ENCODE measurements around the gene KRTCAP3. TPM values are rescaled to one million over a fixed set of nuclear protein-coding genes. Genes with fewer than 3 reads are reported as not detected.

The KRTCAP3 gene
- total RNA-seq, 6 experiments from 2014 or later: 0.34 to 1.3 (median 0.65) TPM

GRCh38 chr2:27464443-27464842 is 22.3 kb downstream of the KRTCAP3 start:
- no peak for DNase-seq
- Mint-ChIP-seq H3K27ac (no peak overlapping the region), H3K4me1 (ENCODE audit: low read depth) (no peaks in the 10 kb centered on the region), H3K4me3 (no peak overlapping the region), H3K27me3 (ENCODE audit: insufficient read depth) (peaks cover 4% of the 10 kb centered on the region; the same call in 1 of the 2 replicates), H3K9me3 (no peaks in the 10 kb centered on the region), H3K36me3 (ENCODE audit: low read depth) (peaks cover 9% of the 10 kb centered on the region)
- TF ChIP-seq CTCF (IDR thresholded peaks at IDR 0.05): no peak

- TF ChIP-seq CTCF (IDR thresholded peaks at IDR 0.05): no peak
- no peak for DNase-seq
- peaks cover 18% of the 10 kb centered on the region for H3K36me3 Mint-ChIP-seq (ENCODE audit: low read depth)
- H3K4me1 Mint-ChIP-seq (ENCODE audit: low read depth): no peaks in the 10 kb centered on the region
- no peaks in the 10 kb centered on the region for H3K27me3 Mint-ChIP-seq (ENCODE audit: insufficient read depth)
- H3K4me3 Mint-ChIP-seq: no peak overlapping the region
- no peak overlapping the region for H3K27ac Mint-ChIP-seq
- H3K9me3 Mint-ChIP-seq: no peaks in the 10 kb centered on the region
These were observed 29.8 kb downstream of the KRTCAP3 start for GRCh38 chr2:27471961-27472360.

GRCh38 chr2:27485496-27485895 is 43.3 kb downstream of the KRTCAP3 start:
- H3K27me3 Mint-ChIP-seq (ENCODE audit: insufficient read depth): no peaks in the 10 kb centered on the region
- no peak overlapping the region for H3K27ac Mint-ChIP-seq
- no peak for DNase-seq
- TF ChIP-seq CTCF (IDR thresholded peaks at IDR 0.05): no peak
- no peaks in the 10 kb centered on the region for H3K9me3 Mint-ChIP-seq
- no peak overlapping the region for H3K4me3 Mint-ChIP-seq
- H3K36me3 Mint-ChIP-seq (ENCODE audit: low read depth): no peaks in the 10 kb centered on the region
- H3K4me1 Mint-ChIP-seq (ENCODE audit: low read depth): peaks cover 20% of the 10 kb centered on the region

- Mint-ChIP-seq H3K4me3 (peak overlapping the region; percentile 95), H3K27ac (peak overlapping the region; percentile 87), H3K36me3 (ENCODE audit: low read depth) (no peaks in the 10 kb centered on the region), H3K9me3 (no peaks in the 10 kb centered on the region), H3K27me3 (ENCODE audit: insufficient read depth) (peaks cover 12% of the 10 kb centered on the region), H3K4me1 (ENCODE audit: low read depth) (peaks cover 20% of the 10 kb centered on the region)
- TF ChIP-seq CTCF (IDR thresholded peaks at IDR 0.05): peak; percentile 12; the same call in 1 of the 2 replicates
- no peak for DNase-seq
These were observed 46.9 kb downstream of the KRTCAP3 start for GRCh38 chr2:27489118-27489497.

GRCh38 chr2:27489498-27490397 is 47.6 kb downstream of the KRTCAP3 start, which contains the start of gene IFT172:
TSS of gene IFT172 (minus strand) at chr2:27489743. CDS start at chr2:27489653, 90 bp downstream.
- peak within 1 kb of the TSS; percentile 95 for H3K4me3 Mint-ChIP-seq
- H3K27ac Mint-ChIP-seq: peak within 1 kb of the TSS; percentile 87
- no peaks in the 10 kb centered on the region for H3K9me3 Mint-ChIP-seq
- TF ChIP-seq CTCF (IDR thresholded peaks at IDR 0.05): no peak
- H3K27me3 Mint-ChIP-seq (ENCODE audit: insufficient read depth): peaks cover 12% of the 10 kb centered on the region
- H3K4me1 Mint-ChIP-seq (ENCODE audit: low read depth): peaks cover 20% of the 10 kb centered on the region
- no peaks in the 10 kb centered on the region for H3K36me3 Mint-ChIP-seq (ENCODE audit: low read depth)
- DNase-seq: peak; percentile 96

Data from HFFc6 (cell line).